HepG2 (cell line): ENCODE measurements around the gene EPB41L2. TPM values are rescaled to one million over a fixed set of nuclear protein-coding genes. Genes with fewer than 3 reads are reported as not detected.

Experiments
- ETV6 ChIP-seq: sonication (generic); formaldehyde crosslinking; conservative IDR thresholded peaks from 2 replicates; pipeline ENCODE4 v1.4.0; 2020; ENCODE audit warnings: missing genetic modification reagents
- HDAC6 ChIP-seq: fragments of 200-600 bp; sonication (generic); IDR thresholded peaks from 2 replicates; pipeline ENCODE4 v1.7.0; 2017; ENCODE audit warnings: mild to moderate bottlenecking, antibody characterized with exemption, low read length, low read depth
- HES4 ChIP-seq: sonication (generic); formaldehyde crosslinking; IDR thresholded peaks from 2 replicates; pipeline ENCODE4 v1.9.0; 2021; ENCODE audit warnings: mild to moderate bottlenecking, missing genetic modification reagents, borderline replicate concordance
- HOXA5 ChIP-seq: sonication (generic); formaldehyde crosslinking; IDR thresholded peaks from 2 replicates; pipeline ENCODE4 v1.4.0; 2020; ENCODE audit warnings: missing genetic modification reagents
- JARID2 ChIP-seq: sonication (generic); formaldehyde crosslinking; IDR thresholded peaks from 2 replicates; pipeline ENCODE4 v1.8.1; 2023; ENCODE audit warnings: missing genetic modification reagents, inconsistent platforms; ENCODE audit not compliant: insufficient replicate concordance
- MTF2 ChIP-seq: sonication (generic); formaldehyde crosslinking; IDR thresholded peaks from 2 replicates; pipeline ENCODE4 v1.5.0; 2020; ENCODE audit warnings: missing genetic modification reagents, borderline replicate concordance
- PAF1 ChIP-seq: IDR thresholded peaks from 2 replicates; pipeline ENCODE4 v1.6.1; 2016; ENCODE audit warnings: missing genetic modification reagents, missing compliant biosample characterization
- RAD51 ChIP-seq: fragments of 450-650 bp; IDR thresholded peaks from 2 replicates; pipeline ENCODE4 v1.6.1; 2016; ENCODE audit warnings: borderline replicate concordance
- RBM39 ChIP-seq: fragments of 200-400 bp; formaldehyde crosslinking; IDR thresholded peaks from one replicate; pipeline ENCODE4 v1.6.1; 2018; ENCODE audit warnings: antibody characterized with exemption, mild to moderate bottlenecking, low read depth, low read length; ENCODE audit not compliant: poor library complexity, severe bottlenecking
- SNAPC2 ChIP-seq: sonication (generic); formaldehyde crosslinking; IDR thresholded peaks from 2 replicates; pipeline ENCODE4 v1.8.1; 2022; ENCODE audit warnings: mild to moderate bottlenecking, missing genetic modification reagents
- ZNF326 ChIP-seq: sonication (generic); formaldehyde crosslinking; IDR thresholded peaks from 2 replicates; pipeline ENCODE4 v1.4.0; 2020; ENCODE audit warnings: missing genetic modification reagents, borderline replicate concordance
- ZNF333 ChIP-seq: sonication (generic); formaldehyde crosslinking; IDR thresholded peaks from 2 replicates; pipeline ENCODE4 v1.4.0; 2020; ENCODE audit warnings: mild to moderate bottlenecking, missing genetic modification reagents, borderline replicate concordance
- ZNF766 ChIP-seq: sonication (generic); formaldehyde crosslinking; IDR thresholded peaks from 2 replicates; pipeline ENCODE4 v1.5.0; 2020; ENCODE audit warnings: missing genetic modification reagents, borderline replicate concordance
- ZNF776 ChIP-seq: sonication (generic); formaldehyde crosslinking; IDR thresholded peaks from 2 replicates; pipeline ENCODE4 v1.4.0; 2020; ENCODE audit warnings: mild to moderate bottlenecking, missing genetic modification reagents
- polyA plus RNA-seq, 8 experiments: library from polyadenylated mRNA; depleted of rRNA in 3 of 8; stranded (reverse) in 7 of 8; unstranded in 1 of 8; fragments of >200 nt; fragmentation: Illumina TruSeq in 4 of 8; extraction: Trizol in 4 of 8; gene quantifications; 2 replicates each; pipeline versions ENCODE4 v1.2.1 to v1.2.3, GENCODE V29; 2011 to 2016; ENCODE audit warnings: low read depth in 4 of 8, missing spikeins in 1 of 8, mixed read lengths in 1 of 8; ENCODE audit not compliant: insufficient read depth in 1 of 8
- total RNA-seq, 5 experiments: library from RNA; depleted of rRNA; stranded (reverse); fragments of >200 nt; fragmentation: Illumina TruSeq; extraction: Trizol; gene quantifications; 2 replicates each; pipeline ENCODE4 v1.2.3, GENCODE V29; 2016; ENCODE audit warnings: low read depth in 1 of 5
- TF ChIP-seq, protein P1 (sequence below), 2 experiments: fragments of 450-650 bp in 1 of 2; sonication (generic) in 1 of 2; formaldehyde crosslinking in 1 of 2; IDR thresholded peaks; 2 replicates each; pipeline versions ENCODE4 v1.6.1 to v1.8.0; 2016 to 2022; ENCODE audit warnings: antibody characterized with exemption in 1 of 2, mild to moderate bottlenecking in 1 of 2, missing genetic modification reagents in 1 of 2
- TF ChIP-seq, protein P2 (sequence below): IDR thresholded peaks from 2 replicates; pipeline ENCODE4 v1.6.1; 2016; ENCODE audit warnings: mild to moderate bottlenecking
- TF ChIP-seq, protein P3 (sequence below): sonication (generic); IDR thresholded peaks from 2 replicates; pipeline ENCODE4 v1.6.1; 2016; ENCODE audit warnings: low read depth, borderline replicate concordance

EPB41L2 gene
- total and polyA plus RNA-seq, 2 of the 13 experiments (the other 11 are each of a cell fraction or from before 2014, with no cell fraction given), result 41.7 to 56.4 TPM

DNA sequence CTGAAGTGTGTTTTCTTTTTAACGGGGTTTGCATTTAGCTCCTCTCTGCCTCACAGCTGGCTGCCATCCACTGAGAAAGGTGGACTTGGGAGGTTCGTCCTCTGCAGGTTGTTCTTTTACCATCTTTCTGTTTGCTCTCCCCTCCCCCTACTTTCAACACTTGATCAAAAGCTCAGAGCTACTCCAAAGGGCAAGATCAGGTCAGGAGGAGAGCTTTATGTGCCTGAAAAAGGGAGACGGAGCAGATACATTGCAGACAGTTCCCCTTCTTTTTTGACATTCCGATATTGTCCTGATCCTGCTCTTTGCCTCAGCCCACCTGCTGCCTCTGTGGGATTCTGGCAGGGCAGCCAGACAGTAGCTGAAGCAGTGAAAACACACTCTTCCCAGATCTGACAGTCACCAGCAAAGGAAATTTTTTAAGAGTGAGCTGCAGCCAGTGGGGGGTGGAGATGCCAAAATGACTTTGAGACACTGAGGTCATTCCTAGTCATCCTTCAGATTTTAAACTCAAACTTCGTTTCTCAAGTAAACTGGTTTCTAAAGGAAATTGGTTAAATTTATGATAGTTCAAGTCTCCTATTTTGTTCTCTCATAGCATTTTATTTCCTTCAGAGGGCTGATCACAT is 209.4 kb downstream of the EPB41L2 start (continued):
- TF ChIP-seq ZNF776, result 0 out of 2 replicates have a peak, but pooled peaks have one; percentile 38
- TF ChIP-seq RBM39, result no peak
- no peak for TF ChIP-seq ZNF333 (CRISPR knock-in tag)
- no peak for TF ChIP-seq HDAC6
- TF ChIP-seq HES4 (CRISPR knock-in tag), result no peak
- TF ChIP-seq, protein P1, sequence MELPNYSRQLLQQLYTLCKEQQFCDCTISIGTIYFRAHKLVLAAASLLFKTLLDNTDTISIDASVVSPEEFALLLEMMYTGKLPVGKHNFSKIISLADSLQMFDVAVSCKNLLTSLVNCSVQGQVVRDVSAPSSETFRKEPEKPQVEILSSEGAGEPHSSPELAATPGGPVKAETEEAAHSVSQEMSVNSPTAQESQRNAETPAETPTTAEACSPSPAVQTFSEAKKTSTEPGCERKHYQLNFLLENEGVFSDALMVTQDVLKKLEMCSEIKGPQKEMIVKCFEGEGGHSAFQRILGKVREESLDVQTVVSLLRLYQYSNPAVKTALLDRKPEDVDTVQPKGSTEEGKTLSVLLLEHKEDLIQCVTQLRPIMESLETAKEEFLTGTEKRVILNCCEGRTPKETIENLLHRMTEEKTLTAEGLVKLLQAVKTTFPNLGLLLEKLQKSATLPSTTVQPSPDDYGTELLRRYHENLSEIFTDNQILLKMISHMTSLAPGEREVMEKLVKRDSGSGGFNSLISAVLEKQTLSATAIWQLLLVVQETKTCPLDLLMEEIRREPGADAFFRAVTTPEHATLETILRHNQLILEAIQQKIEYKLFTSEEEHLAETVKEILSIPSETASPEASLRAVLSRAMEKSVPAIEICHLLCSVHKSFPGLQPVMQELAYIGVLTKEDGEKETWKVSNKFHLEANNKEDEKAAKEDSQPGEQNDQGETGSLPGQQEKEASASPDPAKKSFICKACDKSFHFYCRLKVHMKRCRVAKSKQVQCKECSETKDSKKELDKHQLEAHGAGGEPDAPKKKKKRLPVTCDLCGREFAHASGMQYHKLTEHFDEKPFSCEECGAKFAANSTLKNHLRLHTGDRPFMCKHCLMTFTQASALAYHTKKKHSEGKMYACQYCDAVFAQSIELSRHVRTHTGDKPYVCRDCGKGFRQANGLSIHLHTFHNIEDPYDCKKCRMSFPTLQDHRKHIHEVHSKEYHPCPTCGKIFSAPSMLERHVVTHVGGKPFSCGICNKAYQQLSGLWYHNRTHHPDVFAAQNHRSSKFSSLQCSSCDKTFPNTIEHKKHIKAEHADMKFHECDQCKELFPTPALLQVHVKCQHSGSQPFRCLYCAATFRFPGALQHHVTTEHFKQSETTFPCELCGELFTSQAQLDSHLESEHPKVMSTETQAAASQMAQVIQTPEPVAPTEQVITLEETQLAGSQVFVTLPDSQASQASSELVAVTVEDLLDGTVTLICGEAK (IDR thresholded peaks at IDR 0.05), result no peak
- TF ChIP-seq, protein P1 (CRISPR knock-in tag; IDR thresholded peaks at IDR 0.05), result no peak
- TF ChIP-seq, protein P2, sequence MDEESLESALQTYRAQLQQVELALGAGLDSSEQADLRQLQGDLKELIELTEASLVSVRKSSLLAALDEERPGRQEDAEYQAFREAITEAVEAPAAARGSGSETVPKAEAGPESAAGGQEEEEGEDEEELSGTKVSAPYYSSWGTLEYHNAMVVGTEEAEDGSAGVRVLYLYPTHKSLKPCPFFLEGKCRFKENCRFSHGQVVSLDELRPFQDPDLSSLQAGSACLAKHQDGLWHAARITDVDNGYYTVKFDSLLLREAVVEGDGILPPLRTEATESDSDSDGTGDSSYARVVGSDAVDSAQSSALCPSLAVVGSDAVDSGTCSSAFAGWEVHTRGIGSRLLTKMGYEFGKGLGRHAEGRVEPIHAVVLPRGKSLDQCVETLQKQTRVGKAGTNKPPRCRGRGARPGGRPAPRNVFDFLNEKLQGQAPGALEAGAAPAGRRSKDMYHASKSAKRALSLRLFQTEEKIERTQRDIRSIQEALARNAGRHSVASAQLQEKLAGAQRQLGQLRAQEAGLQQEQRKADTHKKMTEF (CRISPR knock-in tag), result peak; percentile 66; the same call in 1 of the 2 replicates
- TF ChIP-seq MTF2, result no peak
- TF ChIP-seq JARID2 (CRISPR knock-in tag), result no peak
- TF ChIP-seq ZNF326 (CRISPR knock-in tag), result no peak
- TF ChIP-seq, protein P3, sequence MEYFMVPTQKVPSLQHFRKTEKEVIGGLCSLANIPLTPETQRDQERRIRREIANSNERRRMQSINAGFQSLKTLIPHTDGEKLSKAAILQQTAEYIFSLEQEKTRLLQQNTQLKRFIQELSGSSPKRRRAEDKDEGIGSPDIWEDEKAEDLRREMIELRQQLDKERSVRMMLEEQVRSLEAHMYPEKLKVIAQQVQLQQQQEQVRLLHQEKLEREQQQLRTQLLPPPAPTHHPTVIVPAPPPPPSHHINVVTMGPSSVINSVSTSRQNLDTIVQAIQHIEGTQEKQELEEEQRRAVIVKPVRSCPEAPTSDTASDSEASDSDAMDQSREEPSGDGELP, result peak; percentile 71; the same call in 1 of the 2 replicates
- TF ChIP-seq SNAPC2 (CRISPR knock-in tag), result no peak
- no peak for TF ChIP-seq ETV6 (CRISPR knock-in tag)
- no peak for TF ChIP-seq PAF1 (CRISPR knock-in tag)
- TF ChIP-seq ZNF766, result peak; percentile 38; the same call in 1 of the 2 replicates
- TF ChIP-seq RAD51, result no peak
- TF ChIP-seq HOXA5 (CRISPR knock-in tag), result no peak
